ENCODE measurements around the gene PLPP3. TPM values are rescaled to one million over a fixed set of nuclear protein-coding genes. Genes with fewer than 3 reads are reported as not detected.

The PLPP3 gene
- total and polyA plus RNA-seq, 2 of the 8 experiments (the other 6 are each of a cell fraction or from before 2014, with no cell fraction given) = 33.2 to 42.0 TPM

- H3K27me3 ChIP-seq (replicated peaks in 1 of 4; ENCODE audit: control insufficient read depth in 3 of 4, extremely low read depth in 1 of 4, insufficient read depth in 3 of 4, low read length in 3 of 4) = no peaks in the 10 kb centered on the region
- 97% methylated on average over 4 of the region's 4 CpGs; no CpG with 5 or more reads in 1 of the 2 experiments for WGBS, 2 experiments (ENCODE audit: extremely low coverage in 1 of 2, insufficient coverage in 1 of 2, insufficient read length in 1 of 2, insufficient replicate concordance in 2 of 2, low coverage in 1 of 2, low lambda C conversion rate in 2 of 2, missing lambda C conversion rate in 1 of 2)
- peak overlapping the region; percentile 18 for H2BK120ac ChIP-seq (replicated peaks; ENCODE audit: low read depth, low read length)
- no peak overlapping the region for H4K5ac ChIP-seq (ENCODE audit: insufficient read length, low read depth, low read length)
- H2BK20ac ChIP-seq (ENCODE audit: low read length) = no peak overlapping the region
- no peaks in the 10 kb centered on the region for H3K23me2 ChIP-seq (ENCODE audit: low read depth, low read length)
- no peak overlapping the region for H4K8ac ChIP-seq (ENCODE audit: extremely low read depth, insufficient read depth, low read length)
- H3K79me1 ChIP-seq (ENCODE audit: low read depth, low read length) = peaks cover 12% of the 10 kb centered on the region; the same call in 1 of the 2 replicates
- no peak overlapping the region for H2BK5ac ChIP-seq (ENCODE audit: low read depth, low read length)
- H4K20me1 ChIP-seq (replicated peaks in 1 of 2; ENCODE audit: control insufficient read depth in 1 of 2, insufficient read depth in 2 of 2, low read length in 2 of 2) = peaks cover 0 to 2% of the 10 kb centered on the region in 2 experiments
- peaks cover 0 to 25% (median 15%) of the 10 kb centered on the region in 4 experiments; a peak in 6 of 7 replicates for H3K4me1 ChIP-seq (replicated peaks in 1 of 4; ENCODE audit: control insufficient read depth in 3 of 4, insufficient read depth in 4 of 4, low read length in 3 of 4)
- H3K4me2 ChIP-seq (ENCODE audit: insufficient read depth in 1 of 2, low read depth in 2 of 2, low read length in 2 of 2) = no peak overlapping the region
- H3K4ac ChIP-seq (replicated peaks; ENCODE audit: insufficient read length, low read depth, low read length) = no peak overlapping the region
- no peak overlapping the region for H4K91ac ChIP-seq (replicated peaks; ENCODE audit: insufficient read length, low read length)
- CTCF ChIA-PET (ENCODE audit: partially characterized antibody) = interaction anchor here (0.7 to 1.5 kb wide), 4 partner anchors 10 to 62 kb away, joined by 3 to 5 read pairs (median 3); no protein-coding TSS in a partner anchor
- DNase-seq (ENCODE audit: low read depth in 1 of 2, low spot score in 2 of 2) (no peak), FAIRE-seq (no peak)
- no peaks in the 10 kb centered on the region for H3K9me3 ChIP-seq (ENCODE audit: insufficient read depth in 2 of 2, low read depth in 1 of 2, low read length in 1 of 2)
- POLR2A ChIA-PET (ENCODE audit: partially characterized antibody) = interaction anchor here (1.3 kb wide), 1 partner anchor 16 kb away, joined by 3 read pairs; no protein-coding TSS in a partner anchor
- no peak overlapping the region for H3K56ac ChIP-seq (replicated peaks; ENCODE audit: insufficient read length, low read depth, low read length)
- H3K9ac ChIP-seq (replicated peaks in 1 of 4; ENCODE audit: extremely low read depth in 1 of 4, low read depth in 3 of 4, low read length in 3 of 4) = no peak overlapping the region
- no peak overlapping the region for H3K4me3 ChIP-seq (ENCODE audit: extremely low read depth in 1 of 4, insufficient read depth in 2 of 4, low read depth in 3 of 4, low read length in 4 of 4)
- H3K79me2 ChIP-seq (ENCODE audit: control insufficient read depth in 1 of 2, insufficient read depth in 2 of 2, low read length in 2 of 2) = peaks cover 2 to 47% of the 10 kb centered on the region in 2 experiments; a peak in 3 of 4 replicates
- 0 out of 2 replicates have a peak overlapping the region, but pooled peaks have one; percentile 18 for H2BK12ac ChIP-seq (ENCODE audit: low read depth, low read length)
- peaks cover 11 to 85% (median 27%) of the 10 kb centered on the region in 4 experiments for H3K36me3 ChIP-seq (ENCODE audit: control insufficient read depth in 2 of 4, insufficient read depth in 4 of 4, low read length in 3 of 4)
- H3K18ac ChIP-seq (ENCODE audit: extremely low read depth, low read length) = no peak overlapping the region
- no peak overlapping the region for H2AFZ ChIP-seq (ENCODE audit: low read length)
- H2BK15ac ChIP-seq (ENCODE audit: low read length) = 0 out of 2 replicates have a peak overlapping the region, but pooled peaks have one; percentile 47
- H3K23ac ChIP-seq (ENCODE audit: insufficient read length) = no peak overlapping the region
- H3K27ac ChIP-seq (ENCODE audit: low read depth, low read length) = 0 out of 2 replicates have a peak overlapping the region, but pooled peaks have one; percentile 62
- H2AK5ac ChIP-seq (ENCODE audit: low read depth, low read length) = no peak overlapping the region; the same call in 1 of the 2 replicates
- H3K14ac ChIP-seq (ENCODE audit: insufficient read length) = no peak overlapping the region
- TF ChIP-seq YY1 (IDR thresholded peaks at IDR 0.05; ENCODE audit: low read depth, low read length) (no peak), TBP (IDR thresholded peaks at IDR 0.05; ENCODE audit: low read depth, low read length) (no peak), USF2 (IDR thresholded peaks at IDR 0.05; ENCODE audit: low read length) (no peak), RNF2 (IDR thresholded peaks at IDR 0.05; ENCODE audit: borderline replicate concordance, low read depth, low read length, missing control alignments, poor library complexity, severe bottlenecking) (no peak), KDM5A (IDR thresholded peaks at IDR 0.05; ENCODE audit: low read length) (no peak), ZNF274 (IDR thresholded peaks at IDR 0.05; ENCODE audit: borderline replicate concordance, extremely low read depth, low read length) (no peak), POU5F1 (IDR thresholded peaks at IDR 0.05; ENCODE audit: low read depth, low read length) (no peak)
Observed at GRCh38 chr1:56515898-56516538, 63.3 kb downstream of the PLPP3 start.

Measured in H1 (cell line).